ENCODE measurements around the gene ZNF341.

The ZNF341 gene

GRCh38 chr20:33828326-33828844 lies 96.6 kb downstream of the ZNF341 start:
- no peak for DNase-seq (ENCODE audit: low read depth)
- no peak overlapping the region for H3K4me3 ChIP-seq (ENCODE audit: low read length)
- TF ChIP-seq, protein P1, sequence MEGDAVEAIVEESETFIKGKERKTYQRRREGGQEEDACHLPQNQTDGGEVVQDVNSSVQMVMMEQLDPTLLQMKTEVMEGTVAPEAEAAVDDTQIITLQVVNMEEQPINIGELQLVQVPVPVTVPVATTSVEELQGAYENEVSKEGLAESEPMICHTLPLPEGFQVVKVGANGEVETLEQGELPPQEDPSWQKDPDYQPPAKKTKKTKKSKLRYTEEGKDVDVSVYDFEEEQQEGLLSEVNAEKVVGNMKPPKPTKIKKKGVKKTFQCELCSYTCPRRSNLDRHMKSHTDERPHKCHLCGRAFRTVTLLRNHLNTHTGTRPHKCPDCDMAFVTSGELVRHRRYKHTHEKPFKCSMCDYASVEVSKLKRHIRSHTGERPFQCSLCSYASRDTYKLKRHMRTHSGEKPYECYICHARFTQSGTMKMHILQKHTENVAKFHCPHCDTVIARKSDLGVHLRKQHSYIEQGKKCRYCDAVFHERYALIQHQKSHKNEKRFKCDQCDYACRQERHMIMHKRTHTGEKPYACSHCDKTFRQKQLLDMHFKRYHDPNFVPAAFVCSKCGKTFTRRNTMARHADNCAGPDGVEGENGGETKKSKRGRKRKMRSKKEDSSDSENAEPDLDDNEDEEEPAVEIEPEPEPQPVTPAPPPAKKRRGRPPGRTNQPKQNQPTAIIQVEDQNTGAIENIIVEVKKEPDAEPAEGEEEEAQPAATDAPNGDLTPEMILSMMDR (conservative IDR thresholded peaks at IDR 0.05; ENCODE audit: low read depth, low read length) = no peak

GRCh38 chr20:33828967-33829560 lies 97.3 kb downstream of the ZNF341 start:
- no peak overlapping the region for H3K4me3 ChIP-seq (ENCODE audit: low read length)
- DNase-seq (ENCODE audit: low read depth) = peak; percentile 39
- TF ChIP-seq, protein P1 (conservative IDR thresholded peaks at IDR 0.05; ENCODE audit: low read depth, low read length) = no peak

DNA sequence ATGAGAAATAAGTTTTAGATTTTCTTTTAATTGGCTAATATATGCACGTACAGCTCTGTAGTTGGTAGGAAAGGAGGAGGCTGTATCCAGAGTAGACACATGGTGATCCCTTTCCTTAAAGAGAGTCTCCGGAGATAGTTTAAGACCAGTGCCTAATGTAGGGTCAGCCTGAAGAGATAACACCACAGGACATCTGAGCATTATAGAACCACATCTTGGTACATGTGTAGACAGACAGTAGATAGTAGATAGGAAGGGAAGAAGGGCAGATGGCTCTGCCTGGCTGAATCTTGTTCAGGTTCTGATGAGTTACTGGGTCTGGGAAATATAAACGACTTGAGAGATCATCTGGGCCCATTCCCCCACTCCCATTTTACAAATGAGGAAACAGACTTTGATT lies 97.8 kb downstream of the ZNF341 start:
- no peak for DNase-seq (ENCODE audit: low read depth)
- no peak overlapping the region for H3K4me3 ChIP-seq (ENCODE audit: low read length)
- TF ChIP-seq, protein P1 (conservative IDR thresholded peaks at IDR 0.05; ENCODE audit: low read depth, low read length) = no peak

DNA sequence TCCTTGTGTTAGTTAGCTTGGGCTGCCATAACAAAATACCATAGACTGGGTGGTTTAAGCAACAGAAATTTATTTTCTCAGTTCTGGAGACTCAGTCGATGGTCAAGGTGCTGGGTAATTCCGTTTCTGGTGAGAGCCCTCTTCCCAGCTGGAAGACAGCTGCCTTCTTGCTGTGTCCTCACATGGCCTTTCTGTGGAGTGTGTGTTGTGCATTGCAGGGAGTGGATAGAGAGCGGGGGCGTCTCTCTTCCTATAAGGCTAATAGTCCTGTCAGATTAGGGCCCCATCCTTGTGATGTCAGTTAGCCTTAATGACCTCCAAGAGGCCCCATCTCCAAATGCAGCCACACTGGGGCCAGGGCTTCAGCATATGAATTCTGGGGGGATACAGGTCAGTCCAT lies 98.6 kb downstream of the ZNF341 start:
- no peak overlapping the region for H3K4me3 ChIP-seq (ENCODE audit: low read length)
- TF ChIP-seq, protein P1 (conservative IDR thresholded peaks at IDR 0.05; ENCODE audit: low read depth, low read length) = no peak
- DNase-seq (ENCODE audit: low read depth) = no peak

GRCh38 chr20:33832103-33832804 lies 100.5 kb downstream of the ZNF341 start:
- DNase-seq (ENCODE audit: low read depth) = peak; percentile 42
- peak overlapping the region; percentile 5 for H3K4me3 ChIP-seq (ENCODE audit: low read length)
- TF ChIP-seq, protein P1 (conservative IDR thresholded peaks at IDR 0.05; ENCODE audit: low read depth, low read length) = no peak

GRCh38 chr20:33833333-33833732 lies 101.5 kb downstream of the ZNF341 start:
- no peak for DNase-seq (ENCODE audit: low read depth)
- TF ChIP-seq, protein P1 (conservative IDR thresholded peaks at IDR 0.05; ENCODE audit: low read depth, low read length) = no peak
- no peak overlapping the region for H3K4me3 ChIP-seq (ENCODE audit: low read length)
